Type B pancreatic cell (in vitro differentiated cells): ENCODE data around the gene GPI. TPM values are rescaled to one million over a fixed set of nuclear protein-coding genes. Genes with fewer than 3 reads are reported as not detected.
"Not testable (repeated sequence)": the region's sequence is repeated elsewhere in the genome, so short reads cannot be mapped to it uniquely, and the experiment has no call there.

Source experiments
- DNase-seq: peaks from one replicate; pipeline ENCODE4 v3.0.0; 2021; ENCODE audit warnings: mixed read lengths; ENCODE audit not compliant: unreplicated experiment; ENCODE audit errors: extremely low spot score
- H3K27ac Mint-ChIP-seq: 2 replicates; pipeline ENCODE4 v1.8.0; 2021; ENCODE audit warnings: mild to moderate bottlenecking, mixed read lengths
- H3K27me3 Mint-ChIP-seq: 2 replicates; pipeline ENCODE4 v1.8.0; 2021; ENCODE audit warnings: mixed read lengths
- H3K36me3 Mint-ChIP-seq: 2 replicates; pipeline ENCODE4 v1.8.0; 2021; ENCODE audit warnings: mixed read lengths
- H3K4me1 Mint-ChIP-seq: one replicate; pipeline ENCODE4 v1.8.0; 2021; ENCODE audit warnings: mixed read lengths; ENCODE audit not compliant: unreplicated experiment
- H3K4me3 Mint-ChIP-seq: 2 replicates; pipeline ENCODE4 v1.8.0; 2021; ENCODE audit warnings: mild to moderate bottlenecking, mixed read lengths
- H3K9me3 Mint-ChIP-seq: 2 replicates; pipeline ENCODE4 v1.8.0; 2021; ENCODE audit warnings: mixed read lengths
- total RNA-seq: library from RNA; stranded (reverse); gene quantifications from 2 replicates; pipeline ENCODE4 v1.2.1, GENCODE V29; 2021; ENCODE audit warnings: low replicate concordance
- TF ChIP-seq, protein P1 (sequence below): fragments of 200-600 bp; sonication (generic); conservative IDR thresholded peaks from 2 replicates; pipeline ENCODE4 v1.5.0; 2021; ENCODE audit warnings: antibody characterized with exemption, mild to moderate bottlenecking

Gene GPI
- total RNA-seq, 1 donor from 2014 or later, result 241 TPM

DNA sequence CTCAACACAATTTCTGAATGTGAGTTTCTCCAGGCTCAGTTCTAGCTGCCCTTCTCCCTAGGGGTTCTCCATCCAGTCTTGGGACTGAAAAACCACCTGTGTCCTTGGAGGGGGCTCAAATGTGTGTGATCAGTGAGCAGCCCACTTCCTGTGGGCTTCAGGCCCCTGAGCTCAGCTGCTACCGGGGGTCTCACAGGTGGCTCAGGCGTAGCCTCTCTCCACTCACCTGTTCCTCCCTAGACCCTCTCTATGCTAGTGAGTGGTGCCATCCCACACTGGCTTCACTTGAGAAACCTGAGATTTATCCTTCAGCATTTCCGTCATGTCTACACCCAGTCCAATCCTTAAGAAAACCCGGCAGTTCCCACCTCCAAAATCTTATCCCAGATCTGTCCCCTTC, 39.8 kb upstream of the GPI start:
- Mint-ChIP-seq H3K27ac (peak overlapping the region; percentile 96), H3K27me3 (no peaks in the 10 kb centered on the region), H3K9me3 (no peaks in the 10 kb centered on the region), H3K36me3 (peaks cover 29% of the 10 kb centered on the region), H3K4me3 (no peak overlapping the region), H3K4me1 (peaks cover 8% of the 10 kb centered on the region)
- no peak for DNase-seq
- TF ChIP-seq, protein P1, sequence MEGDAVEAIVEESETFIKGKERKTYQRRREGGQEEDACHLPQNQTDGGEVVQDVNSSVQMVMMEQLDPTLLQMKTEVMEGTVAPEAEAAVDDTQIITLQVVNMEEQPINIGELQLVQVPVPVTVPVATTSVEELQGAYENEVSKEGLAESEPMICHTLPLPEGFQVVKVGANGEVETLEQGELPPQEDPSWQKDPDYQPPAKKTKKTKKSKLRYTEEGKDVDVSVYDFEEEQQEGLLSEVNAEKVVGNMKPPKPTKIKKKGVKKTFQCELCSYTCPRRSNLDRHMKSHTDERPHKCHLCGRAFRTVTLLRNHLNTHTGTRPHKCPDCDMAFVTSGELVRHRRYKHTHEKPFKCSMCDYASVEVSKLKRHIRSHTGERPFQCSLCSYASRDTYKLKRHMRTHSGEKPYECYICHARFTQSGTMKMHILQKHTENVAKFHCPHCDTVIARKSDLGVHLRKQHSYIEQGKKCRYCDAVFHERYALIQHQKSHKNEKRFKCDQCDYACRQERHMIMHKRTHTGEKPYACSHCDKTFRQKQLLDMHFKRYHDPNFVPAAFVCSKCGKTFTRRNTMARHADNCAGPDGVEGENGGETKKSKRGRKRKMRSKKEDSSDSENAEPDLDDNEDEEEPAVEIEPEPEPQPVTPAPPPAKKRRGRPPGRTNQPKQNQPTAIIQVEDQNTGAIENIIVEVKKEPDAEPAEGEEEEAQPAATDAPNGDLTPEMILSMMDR, result no peak

DNA sequence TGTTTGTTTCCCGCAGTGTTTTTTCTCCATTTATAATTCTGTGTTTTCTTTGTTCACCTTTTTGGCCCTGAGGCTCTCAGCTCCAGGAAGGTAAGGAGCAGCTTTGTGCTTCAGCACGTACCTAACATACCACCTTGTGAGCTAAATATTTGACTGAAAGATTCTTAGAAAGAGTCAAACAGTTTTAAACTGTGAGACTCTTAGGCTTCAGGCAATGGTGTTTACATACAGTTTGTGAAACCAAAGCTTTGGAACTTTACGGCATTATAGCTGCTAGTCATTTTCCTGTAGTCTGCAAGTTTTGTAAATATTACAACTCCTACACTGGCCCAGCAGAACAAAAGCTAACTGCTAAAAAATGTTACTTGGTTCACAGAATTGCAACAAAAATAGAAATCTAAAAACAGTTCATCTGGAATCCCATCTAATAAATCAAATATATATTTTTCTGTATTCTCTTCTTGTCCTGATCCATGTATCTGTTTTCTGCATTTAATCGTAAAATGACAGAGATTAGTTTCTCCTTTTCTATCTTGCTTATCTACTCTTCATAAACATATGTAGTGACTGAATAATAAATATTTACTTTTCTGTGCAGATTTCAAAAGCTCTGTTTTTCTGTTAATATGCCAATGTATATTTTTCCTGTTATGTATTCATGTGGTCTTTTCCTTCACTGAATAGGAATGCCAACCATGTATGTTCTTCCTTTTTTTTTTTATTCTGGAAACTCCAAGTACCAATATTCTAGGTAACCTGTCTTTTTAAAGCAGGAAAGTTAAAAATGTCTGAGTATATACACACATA, 38.8 kb upstream of the GPI start:
- no peak for DNase-seq
- Mint-ChIP-seq H3K9me3 (no peaks in the 10 kb centered on the region), H3K4me1 (peaks cover 6% of the 10 kb centered on the region), H3K36me3 (peaks cover 28% of the 10 kb centered on the region), H3K27ac (peak overlapping the region; percentile 96), H3K4me3 (peak overlapping the region; percentile 77), H3K27me3 (no peaks in the 10 kb centered on the region)
- TF ChIP-seq, protein P1, result no peak

DNA sequence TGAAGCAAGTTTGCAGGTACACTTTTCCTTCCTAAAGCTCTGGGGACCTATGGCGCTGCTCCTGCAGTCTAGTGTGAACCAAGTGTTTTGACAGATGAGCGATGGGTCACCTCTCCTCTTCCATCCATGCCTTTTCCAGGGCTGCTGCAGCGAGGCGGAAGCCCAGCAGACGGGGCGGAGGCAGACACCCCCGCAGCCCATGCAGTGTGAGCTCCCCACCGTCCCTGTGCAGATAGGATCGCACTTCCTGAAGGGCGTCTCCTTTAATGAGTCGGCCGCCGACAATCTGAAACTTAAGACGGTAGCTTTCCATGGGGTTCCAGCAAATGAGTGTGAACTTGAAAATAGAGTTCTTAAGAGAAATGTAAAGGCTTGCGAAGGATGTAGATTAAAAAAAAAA, 37.1 kb upstream of the GPI start:
- no peaks in the 10 kb centered on the region for H3K27me3 Mint-ChIP-seq
- H3K4me1 Mint-ChIP-seq, result peaks cover 6% of the 10 kb centered on the region
- no peak overlapping the region for H3K4me3 Mint-ChIP-seq
- DNase-seq, result no peak
- H3K27ac Mint-ChIP-seq, result peak overlapping the region; percentile 19
- TF ChIP-seq, protein P1, result no peak
- no peaks in the 10 kb centered on the region for H3K9me3 Mint-ChIP-seq
- peaks cover 35% of the 10 kb centered on the region for H3K36me3 Mint-ChIP-seq

DNA sequence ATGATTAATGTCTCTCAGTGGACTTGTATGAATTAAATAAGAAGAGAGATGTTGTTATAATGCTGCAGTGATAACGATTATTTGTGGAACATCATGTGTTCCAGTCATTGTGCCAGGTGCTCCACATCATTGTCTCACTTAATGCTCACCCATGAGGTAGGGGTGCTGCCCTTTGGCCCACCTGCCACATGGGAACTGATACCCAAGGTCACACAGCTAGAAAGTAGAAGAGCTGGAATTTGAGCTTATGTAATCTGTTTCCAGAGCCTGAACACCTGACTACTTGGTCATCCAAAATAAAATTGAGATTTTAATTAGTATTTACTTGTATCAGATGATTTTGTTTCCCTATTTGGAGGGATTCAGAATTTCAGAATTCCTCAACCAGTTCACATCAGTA, 36.0 kb upstream of the GPI start:
- Mint-ChIP-seq H3K4me3 (no peak overlapping the region), H3K36me3 (peaks cover 36% of the 10 kb centered on the region), H3K4me1 (peaks cover 6% of the 10 kb centered on the region), H3K27me3 (no peaks in the 10 kb centered on the region), H3K27ac (no peak overlapping the region), H3K9me3 (no peaks in the 10 kb centered on the region)
- TF ChIP-seq, protein P1, result no peak
- DNase-seq, result no peak

DNA sequence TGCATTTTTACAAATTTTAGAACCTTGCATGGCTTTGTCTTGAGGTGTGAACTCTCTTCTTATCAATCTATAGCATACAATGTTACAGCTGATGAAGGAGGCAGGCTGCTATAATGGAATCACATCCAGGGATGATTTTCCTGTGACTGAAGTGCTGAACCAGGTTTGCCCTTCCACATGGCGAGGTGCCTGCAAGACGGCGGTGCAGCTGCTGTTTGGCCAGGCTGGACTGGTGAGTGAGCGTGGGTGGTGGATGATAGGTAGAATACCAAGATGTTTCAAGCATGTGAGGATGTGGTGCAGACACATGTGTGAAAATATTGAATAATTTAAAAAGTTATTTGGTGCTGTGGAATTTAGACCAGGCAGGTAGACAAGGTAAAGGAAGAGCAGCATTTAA, 34.9 kb upstream of the GPI start:
- TF ChIP-seq, protein P1, result no peak
- Mint-ChIP-seq H3K4me3 (no peak overlapping the region), H3K9me3 (no peaks in the 10 kb centered on the region)

DNA sequence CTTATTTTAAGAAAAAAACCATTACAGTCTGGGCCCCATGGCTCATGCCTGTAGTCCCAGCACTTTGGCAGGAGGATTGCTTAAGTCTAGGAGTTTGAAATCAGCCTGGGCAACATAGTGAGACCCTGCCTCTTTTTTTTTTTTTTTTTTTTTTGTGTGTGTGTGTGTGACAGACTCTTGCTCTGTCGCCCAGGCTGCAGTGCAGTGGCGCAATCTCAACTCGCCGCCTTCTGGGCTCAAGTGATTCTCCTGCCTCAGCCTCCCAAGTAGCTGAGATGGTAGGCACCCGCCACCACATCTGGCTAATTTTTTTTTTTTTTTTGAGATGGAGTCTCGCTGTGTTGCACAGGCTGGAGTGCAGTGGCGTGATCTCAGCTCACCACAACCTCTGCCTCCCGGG, 34.4 kb upstream of the GPI start:
- not testable (repeated sequence) for H3K9me3 Mint-ChIP-seq, H3K27ac Mint-ChIP-seq, H3K4me1 Mint-ChIP-seq, H3K4me3 Mint-ChIP-seq, H3K27me3 Mint-ChIP-seq, DNase-seq
- peaks cover 28% of the 10 kb centered on the region for H3K36me3 Mint-ChIP-seq

More for the DNA sequence above, 34.9 kb upstream of the GPI start:
- H3K36me3 Mint-ChIP-seq, result peaks cover 33% of the 10 kb centered on the region
- DNase-seq, result no peak
- H3K4me1 Mint-ChIP-seq, result peaks cover 6% of the 10 kb centered on the region
- H3K27ac Mint-ChIP-seq, result no peak overlapping the region
- H3K27me3 Mint-ChIP-seq, result no peaks in the 10 kb centered on the region

DNA sequence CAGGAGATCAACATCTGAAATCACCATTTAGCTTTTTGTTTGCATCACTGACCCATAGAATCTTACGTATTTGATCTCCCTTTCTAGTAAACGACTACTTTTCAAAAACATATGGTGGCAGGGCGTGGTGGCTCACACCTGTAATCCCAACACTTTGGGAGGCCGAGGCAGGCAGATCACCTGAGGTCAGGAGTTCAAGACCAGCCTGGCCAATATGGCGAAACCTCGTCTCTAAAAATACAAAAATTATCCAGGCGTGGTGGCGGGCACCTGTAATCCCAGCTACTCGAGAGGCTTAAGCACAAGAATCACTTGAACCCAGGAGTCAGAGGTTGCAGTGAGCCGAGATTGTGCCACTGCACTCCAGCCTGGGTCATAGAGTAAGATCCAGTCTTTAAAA, 33.4 kb upstream of the GPI start:
- H3K4me3 Mint-ChIP-seq, H3K4me1 Mint-ChIP-seq, H3K27ac Mint-ChIP-seq, H3K9me3 Mint-ChIP-seq, H3K27me3 Mint-ChIP-seq, DNase-seq: not testable (repeated sequence)
- peaks cover 23% of the 10 kb centered on the region for H3K36me3 Mint-ChIP-seq
